ENCODE data around the gene TSPEAR.
"Not testable (repeated sequence)": the region's sequence is repeated elsewhere in the genome, so short reads cannot be mapped to it uniquely, and the experiment has no call there.

Gene TSPEAR

GRCh38 chr21:44650973-44651675 lies 60.2 kb downstream of the TSPEAR start:
- Histone ChIP-seq H3K4me1 (peaks cover 0 to 72% (median 53%) of the 10 kb centered on the region in 10 experiments; a peak in 17 of 20 replicates), H3K27me3 (no peaks in the 10 kb centered on the region), H3K4me2 (peak overlapping the region in 7 of 11 experiments; percentile 15 to 45 (median 20); a peak in 10 of 22 replicates), H3K9me3 (replicated peaks in 1 of 11) (peaks cover 23 to 69% (median 54%) of the 10 kb centered on the region in 11 experiments), H3K36me3 (peaks cover 0 to 1% (median 0%) of the 10 kb centered on the region in 11 experiments; a peak in 2 of 22 replicates), H3K9ac (no peak overlapping the region), H3K27ac (0 out of 22 replicates have a peak overlapping the region, but pooled peaks of 1 of the 11 experiments have one; percentile 13), H4K20me1 (no peaks in the 10 kb centered on the region), H3K4me3 (no peak overlapping the region)
- no peak for TF ChIP-seq Cebpa-rat (IDR thresholded peaks at IDR 0.05)

DNA sequence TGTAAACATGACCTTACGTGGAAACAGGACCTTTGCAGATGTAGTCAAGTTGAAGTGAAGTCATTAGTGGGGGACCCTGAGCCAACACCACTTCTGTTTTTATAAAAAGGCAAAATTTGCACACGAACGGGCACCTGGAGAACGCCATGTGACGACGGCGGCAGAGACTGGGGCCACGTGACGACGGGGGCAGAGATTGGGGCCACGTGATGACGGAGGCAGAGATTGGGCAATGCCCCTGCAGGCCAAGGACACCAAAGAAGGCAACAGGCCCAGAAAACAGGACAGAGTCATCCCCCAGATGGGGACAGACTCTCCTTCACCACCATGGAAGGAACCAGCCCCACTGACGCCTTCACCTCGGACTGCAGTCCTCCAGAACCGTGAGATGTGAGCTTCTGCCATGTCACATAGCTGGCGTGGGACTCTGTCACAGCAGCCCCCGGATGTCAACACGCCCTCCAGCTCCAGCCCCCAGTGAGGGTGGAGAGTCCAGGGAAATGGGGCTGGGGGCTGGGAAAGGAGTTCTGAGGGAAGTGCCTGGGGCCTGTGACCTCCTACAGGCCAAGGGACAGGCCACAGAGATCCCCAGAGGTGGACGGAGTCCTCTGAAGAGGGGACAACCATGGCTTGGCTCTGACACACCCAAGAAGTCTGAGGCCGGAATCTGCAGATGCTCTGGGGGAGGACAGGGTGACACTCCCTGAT lies 61.0 kb downstream of the TSPEAR start:
- Histone ChIP-seq H4K20me1 (no peaks in the 10 kb centered on the region), H3K4me2 (peak overlapping the region in 7 of 11 experiments; percentile 15 to 45 (median 20); a peak in 9 of 22 replicates), H3K9me3 (replicated peaks in 1 of 11) (peaks cover 19 to 66% (median 52%) of the 10 kb centered on the region in 11 experiments), H3K4me3 (no peak overlapping the region), H3K9ac (no peak overlapping the region), H3K36me3 (no peaks in the 10 kb centered on the region), H3K27me3 (no peaks in the 10 kb centered on the region), H3K27ac (no peak overlapping the region), H3K4me1 (peaks cover 0 to 72% (median 53%) of the 10 kb centered on the region in 10 experiments; a peak in 17 of 20 replicates)
- TF ChIP-seq Cebpa-rat (IDR thresholded peaks at IDR 0.05) = no peak

DNA sequence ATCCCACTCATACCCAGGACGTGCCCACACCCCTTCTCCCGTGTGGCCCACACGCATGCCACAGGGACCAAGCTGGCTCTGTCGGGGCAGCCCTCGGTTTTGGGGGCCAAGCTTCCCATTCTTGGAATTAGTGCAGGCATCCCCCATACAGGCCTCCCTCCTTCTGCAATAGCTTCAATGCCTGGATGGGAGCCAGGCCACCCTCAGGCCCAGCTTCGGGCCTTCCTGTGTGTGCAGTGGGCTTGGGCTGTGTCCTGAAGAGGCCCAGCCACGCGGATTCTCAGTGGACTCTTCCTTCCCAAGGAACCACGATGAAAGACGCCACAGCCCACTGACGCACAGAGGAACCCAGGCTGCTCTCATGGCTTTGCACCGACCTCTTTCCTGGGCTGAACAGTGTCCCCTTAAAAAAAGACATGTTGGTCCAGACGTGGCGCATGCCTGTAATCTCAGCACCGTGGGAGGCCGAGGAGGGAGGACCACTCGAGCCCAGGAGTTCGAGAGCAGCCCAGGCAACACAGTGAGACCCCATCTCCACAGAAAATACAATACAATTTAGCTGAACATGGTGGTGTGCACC lies 61.8 kb downstream of the TSPEAR start:
- Histone ChIP-seq H3K9ac (no peak overlapping the region), H3K36me3 (no peaks in the 10 kb centered on the region), H4K20me1 (no peaks in the 10 kb centered on the region), H3K4me1 (peaks cover 0 to 68% (median 50%) of the 10 kb centered on the region in 10 experiments; a peak in 17 of 20 replicates), H3K4me2 (peak overlapping the region in 9 of 11 experiments; percentile 10 to 66 (median 41); a peak in 14 of 22 replicates), H3K4me3 (no peak overlapping the region), H3K27ac (no peak overlapping the region), H3K27me3 (no peaks in the 10 kb centered on the region), H3K9me3 (replicated peaks in 1 of 11) (peaks cover 27 to 66% (median 54%) of the 10 kb centered on the region in 11 experiments)
- TF ChIP-seq Cebpa-rat (IDR thresholded peaks at IDR 0.05) = no peak

DNA sequence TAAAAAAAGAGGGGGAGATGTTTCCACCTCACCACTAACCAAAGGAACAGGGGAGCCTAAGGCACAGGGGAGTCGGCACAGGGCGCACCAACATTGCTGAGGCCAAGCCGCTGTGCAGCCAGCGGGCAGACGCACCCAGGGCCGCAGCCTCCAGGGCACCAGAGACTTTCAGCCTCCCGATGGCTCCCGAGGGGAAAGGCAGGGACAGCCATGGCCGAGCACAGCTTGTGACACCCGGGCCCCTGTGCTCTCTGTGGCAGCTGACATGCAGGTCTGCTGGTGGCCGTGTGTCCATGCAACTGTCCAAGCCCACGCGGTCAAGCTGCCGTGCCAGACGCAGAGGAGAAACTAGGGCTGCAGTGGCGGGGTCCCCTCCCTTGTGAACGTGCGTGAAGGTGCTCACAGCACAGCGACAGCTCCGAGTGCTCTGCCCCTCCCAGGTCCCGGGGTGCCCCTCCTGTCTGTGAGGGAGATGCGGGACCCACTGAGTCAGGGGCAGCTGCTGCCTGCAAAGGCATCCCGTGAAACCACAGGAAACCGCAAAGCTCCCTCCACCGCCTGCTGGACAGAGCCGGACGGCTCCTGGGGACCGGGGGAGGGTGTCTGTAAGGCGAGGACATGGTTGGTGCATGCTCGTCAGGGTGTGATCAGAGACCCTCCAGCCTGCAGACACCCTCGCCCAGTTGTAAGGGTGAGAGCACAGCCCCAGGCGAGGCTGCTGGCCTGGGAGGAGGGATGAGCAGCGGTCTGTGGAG lies 62.6 kb downstream of the TSPEAR start:
- no peaks in the 10 kb centered on the region for H3K27me3 ChIP-seq
- TF ChIP-seq Cebpa-rat (IDR thresholded peaks at IDR 0.05) = no peak
- peak overlapping the region; percentile 10 to 66 (median 40); a peak in 17 of 22 replicates for H3K4me2 ChIP-seq
- peaks cover 31 to 66% (median 54%) of the 10 kb centered on the region in 11 experiments for H3K9me3 ChIP-seq (replicated peaks in 1 of 11)
- H3K4me3 ChIP-seq = no peak overlapping the region
- no peak overlapping the region for H3K27ac ChIP-seq
- no peak overlapping the region for H3K9ac ChIP-seq
- peaks cover 0 to 59% (median 41%) of the 10 kb centered on the region in 10 experiments; a peak in 17 of 20 replicates for H3K4me1 ChIP-seq
- no peaks in the 10 kb centered on the region for H4K20me1 ChIP-seq
- H3K36me3 ChIP-seq = no peaks in the 10 kb centered on the region

DNA sequence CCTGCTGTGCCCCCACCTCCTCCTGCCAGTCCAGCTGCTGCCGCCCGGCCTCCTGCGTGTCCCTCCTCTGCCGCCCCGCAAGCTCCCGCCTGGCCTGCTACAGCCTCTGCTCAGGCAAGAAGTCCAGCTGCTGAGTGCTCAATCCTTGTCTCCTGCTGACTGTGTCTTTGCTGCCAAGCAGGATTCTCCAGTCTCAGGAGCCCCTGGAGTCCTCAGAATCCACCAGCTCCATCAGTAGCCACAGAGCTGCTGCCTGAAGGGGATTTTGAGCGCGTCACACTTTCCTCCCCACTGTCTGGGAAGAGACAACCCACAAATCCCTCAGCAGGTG lies 64.2 kb downstream of the TSPEAR start:
- Histone ChIP-seq H3K4me3 (no peak overlapping the region), H3K9me3 (replicated peaks in 1 of 11) (peaks cover 40 to 66% (median 55%) of the 10 kb centered on the region in 11 experiments), H3K4me2 (peak overlapping the region in 6 of 11 experiments; percentile 0 to 43 (median 19); a peak in 4 of 22 replicates), H3K9ac (no peak overlapping the region), H3K36me3 (no peaks in the 10 kb centered on the region), H3K27ac (no peak overlapping the region), H3K27me3 (no peaks in the 10 kb centered on the region), H3K4me1 (peaks cover 0 to 44% (median 31%) of the 10 kb centered on the region in 10 experiments; a peak in 17 of 20 replicates), H4K20me1 (no peaks in the 10 kb centered on the region)
- no peak for TF ChIP-seq Cebpa-rat (IDR thresholded peaks at IDR 0.05)

- H3K36me3 ChIP-seq, H3K9ac ChIP-seq, H3K27ac ChIP-seq, H4K20me1 ChIP-seq, H3K27me3 ChIP-seq: not testable (repeated sequence)
- peak within 1 kb of the TSS in 1 of 10 experiments; percentile 7; a peak in 1 of 20 replicates for H3K4me3 ChIP-seq
- H3K9me3 ChIP-seq (replicated peaks in 1 of 11) = peaks cover 44 to 66% (median 55%) of the 10 kb centered on the region in 11 experiments
- peaks cover 0 to 42% (median 31%) of the 10 kb centered on the region in 10 experiments; a peak in 17 of 20 replicates for H3K4me1 ChIP-seq
- peak within 1 kb of the TSS in 6 of 11 experiments; percentile 0 to 43 (median 19); a peak in 3 of 22 replicates for H3K4me2 ChIP-seq
Observed at GRCh38 chr21:44646366-44647221, 64.8 kb downstream of the TSPEAR start, which contains the start of gene KRTAP10-11. Gene KRTAP10-11 (plus strand): TSS chr21:44646414. CDS start chr21:44646459, 45 bp downstream.

GRCh38 chr21:44644878-44645277 lies 66.5 kb downstream of the TSPEAR start:
- Histone ChIP-seq H3K4me3 (peak overlapping the region in 1 of 10 experiments; percentile 7; a peak in 1 of 20 replicates), H3K4me2 (no peak overlapping the region), H3K4me1 (peaks cover 0 to 28% (median 22%) of the 10 kb centered on the region in 10 experiments; a peak in 17 of 20 replicates), H3K27ac (no peak overlapping the region), H3K36me3 (no peaks in the 10 kb centered on the region), H3K9me3 (replicated peaks in 1 of 11) (peaks cover 58 to 67% (median 61%) of the 10 kb centered on the region in 11 experiments), H3K9ac (no peak overlapping the region), H4K20me1 (no peaks in the 10 kb centered on the region), H3K27me3 (no peaks in the 10 kb centered on the region)
- TF ChIP-seq Cebpa-rat (IDR thresholded peaks at IDR 0.05) = no peak

All from BLaER1 treated with 17β-estradiol and CSF1 and Interleukin-3, amounts not matched to agents 10 nM and 100 nM (cell line).